ENCODE measurements around the gene SPATA24.

DNA sequence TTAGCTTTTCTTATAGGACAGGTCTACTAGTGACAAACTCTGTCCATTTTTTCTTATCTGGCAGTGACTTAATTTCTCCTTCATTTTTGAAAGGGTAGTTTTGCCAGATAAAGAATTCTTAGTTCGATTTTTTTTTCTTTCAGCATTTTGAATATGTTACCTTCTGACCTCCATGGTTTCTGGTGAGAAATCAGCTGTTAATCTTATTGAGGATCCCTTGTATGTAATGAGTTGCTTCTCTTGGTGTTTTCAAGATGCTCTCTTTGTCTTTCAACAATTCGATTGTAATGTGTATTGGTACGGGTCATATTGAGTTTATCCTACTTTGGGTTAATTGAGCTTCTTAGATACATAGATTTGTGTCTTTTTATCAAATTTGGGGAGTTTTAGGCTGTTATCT is 49.7 kb downstream of the SPATA24 start:
- TF ChIP-seq, protein P1, sequence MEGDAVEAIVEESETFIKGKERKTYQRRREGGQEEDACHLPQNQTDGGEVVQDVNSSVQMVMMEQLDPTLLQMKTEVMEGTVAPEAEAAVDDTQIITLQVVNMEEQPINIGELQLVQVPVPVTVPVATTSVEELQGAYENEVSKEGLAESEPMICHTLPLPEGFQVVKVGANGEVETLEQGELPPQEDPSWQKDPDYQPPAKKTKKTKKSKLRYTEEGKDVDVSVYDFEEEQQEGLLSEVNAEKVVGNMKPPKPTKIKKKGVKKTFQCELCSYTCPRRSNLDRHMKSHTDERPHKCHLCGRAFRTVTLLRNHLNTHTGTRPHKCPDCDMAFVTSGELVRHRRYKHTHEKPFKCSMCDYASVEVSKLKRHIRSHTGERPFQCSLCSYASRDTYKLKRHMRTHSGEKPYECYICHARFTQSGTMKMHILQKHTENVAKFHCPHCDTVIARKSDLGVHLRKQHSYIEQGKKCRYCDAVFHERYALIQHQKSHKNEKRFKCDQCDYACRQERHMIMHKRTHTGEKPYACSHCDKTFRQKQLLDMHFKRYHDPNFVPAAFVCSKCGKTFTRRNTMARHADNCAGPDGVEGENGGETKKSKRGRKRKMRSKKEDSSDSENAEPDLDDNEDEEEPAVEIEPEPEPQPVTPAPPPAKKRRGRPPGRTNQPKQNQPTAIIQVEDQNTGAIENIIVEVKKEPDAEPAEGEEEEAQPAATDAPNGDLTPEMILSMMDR (IDR thresholded peaks at IDR 0.05; ENCODE audit: poor library complexity, severe bottlenecking), result no peak
- TF ChIP-seq, protein P2, sequence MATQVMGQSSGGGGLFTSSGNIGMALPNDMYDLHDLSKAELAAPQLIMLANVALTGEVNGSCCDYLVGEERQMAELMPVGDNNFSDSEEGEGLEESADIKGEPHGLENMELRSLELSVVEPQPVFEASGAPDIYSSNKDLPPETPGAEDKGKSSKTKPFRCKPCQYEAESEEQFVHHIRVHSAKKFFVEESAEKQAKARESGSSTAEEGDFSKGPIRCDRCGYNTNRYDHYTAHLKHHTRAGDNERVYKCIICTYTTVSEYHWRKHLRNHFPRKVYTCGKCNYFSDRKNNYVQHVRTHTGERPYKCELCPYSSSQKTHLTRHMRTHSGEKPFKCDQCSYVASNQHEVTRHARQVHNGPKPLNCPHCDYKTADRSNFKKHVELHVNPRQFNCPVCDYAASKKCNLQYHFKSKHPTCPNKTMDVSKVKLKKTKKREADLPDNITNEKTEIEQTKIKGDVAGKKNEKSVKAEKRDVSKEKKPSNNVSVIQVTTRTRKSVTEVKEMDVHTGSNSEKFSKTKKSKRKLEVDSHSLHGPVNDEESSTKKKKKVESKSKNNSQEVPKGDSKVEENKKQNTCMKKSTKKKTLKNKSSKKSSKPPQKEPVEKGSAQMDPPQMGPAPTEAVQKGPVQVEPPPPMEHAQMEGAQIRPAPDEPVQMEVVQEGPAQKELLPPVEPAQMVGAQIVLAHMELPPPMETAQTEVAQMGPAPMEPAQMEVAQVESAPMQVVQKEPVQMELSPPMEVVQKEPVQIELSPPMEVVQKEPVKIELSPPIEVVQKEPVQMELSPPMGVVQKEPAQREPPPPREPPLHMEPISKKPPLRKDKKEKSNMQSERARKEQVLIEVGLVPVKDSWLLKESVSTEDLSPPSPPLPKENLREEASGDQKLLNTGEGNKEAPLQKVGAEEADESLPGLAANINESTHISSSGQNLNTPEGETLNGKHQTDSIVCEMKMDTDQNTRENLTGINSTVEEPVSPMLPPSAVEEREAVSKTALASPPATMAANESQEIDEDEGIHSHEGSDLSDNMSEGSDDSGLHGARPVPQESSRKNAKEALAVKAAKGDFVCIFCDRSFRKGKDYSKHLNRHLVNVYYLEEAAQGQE (IDR thresholded peaks at IDR 0.05; ENCODE audit: borderline replicate concordance), result no peak

All from neural cell (in vitro differentiated cells).